EL (cell line): ENCODE results near the gene NPW.

Experiments used
- DNase-seq: peaks from one replicate; pipeline ENCODE4 v3.0.0-alpha.2; 2016

NPW gene

DNA sequence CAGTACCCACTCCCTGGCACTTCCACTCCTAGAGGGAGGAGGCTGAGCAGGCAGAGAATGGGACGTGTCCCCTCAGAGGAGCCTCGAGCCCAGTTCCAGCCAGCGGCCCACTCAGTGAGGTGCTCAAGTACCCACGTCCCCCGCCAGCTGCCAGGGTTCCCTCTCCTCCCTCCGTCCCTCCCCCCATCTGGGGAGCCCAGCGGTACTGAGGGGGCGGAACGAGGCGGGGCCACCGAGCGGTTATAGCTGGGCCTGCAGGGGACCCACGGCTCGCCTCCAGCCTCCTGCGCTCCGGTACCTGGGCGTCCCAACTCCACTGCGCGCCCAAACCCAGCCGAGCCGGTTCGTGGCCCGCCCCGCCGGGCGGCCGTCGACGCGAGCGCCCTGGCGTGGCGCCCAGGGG lies at the start of gene NPW:
Gene NPW, plus strand, starts transcription at position 268 of the 403 bp plus-strand sequence.
- no peak for DNase-seq

DNA sequence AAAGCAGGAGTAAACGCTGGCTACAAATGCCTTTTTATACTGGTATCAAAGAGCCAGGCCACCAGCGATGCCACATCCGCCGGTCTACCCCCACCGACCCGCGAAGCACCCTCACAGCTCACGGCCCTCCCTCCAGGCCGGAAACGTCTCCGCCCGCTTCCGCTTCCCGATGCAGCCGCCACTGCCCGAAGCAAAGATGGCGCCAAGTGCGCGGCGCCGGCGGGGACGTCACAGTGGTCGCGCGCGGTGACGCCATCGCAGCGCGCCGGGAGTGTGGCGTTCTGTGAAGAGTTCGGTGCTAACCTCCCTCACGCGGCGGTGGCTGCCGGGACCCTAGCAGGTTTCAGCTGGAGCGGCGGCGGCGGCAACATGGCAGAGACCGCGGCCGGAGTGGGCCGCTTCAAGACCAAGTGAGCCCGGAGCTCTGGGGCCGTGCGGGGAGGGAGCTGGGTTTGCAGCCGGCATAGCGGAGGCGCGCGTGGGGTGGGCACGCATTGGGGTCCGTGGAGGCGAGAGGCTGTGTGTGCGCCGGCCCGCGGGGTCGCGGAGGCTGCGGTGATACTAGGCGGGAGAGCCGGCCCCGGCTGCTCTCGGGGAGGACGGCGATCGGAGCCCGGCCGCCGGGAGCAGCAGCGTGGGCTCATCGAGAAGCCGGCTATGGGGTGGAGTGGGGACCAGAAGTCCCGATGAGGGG lies 47.6 kb upstream of the NPW start, which contains the start of gene TBL3:
Gene TBL3, plus strand, starts transcription at position 258 of the 694 bp plus-strand sequence. Its CDS starts 112 bp downstream, at position 370.
- DNase-seq, result peak; percentile 94

DNA sequence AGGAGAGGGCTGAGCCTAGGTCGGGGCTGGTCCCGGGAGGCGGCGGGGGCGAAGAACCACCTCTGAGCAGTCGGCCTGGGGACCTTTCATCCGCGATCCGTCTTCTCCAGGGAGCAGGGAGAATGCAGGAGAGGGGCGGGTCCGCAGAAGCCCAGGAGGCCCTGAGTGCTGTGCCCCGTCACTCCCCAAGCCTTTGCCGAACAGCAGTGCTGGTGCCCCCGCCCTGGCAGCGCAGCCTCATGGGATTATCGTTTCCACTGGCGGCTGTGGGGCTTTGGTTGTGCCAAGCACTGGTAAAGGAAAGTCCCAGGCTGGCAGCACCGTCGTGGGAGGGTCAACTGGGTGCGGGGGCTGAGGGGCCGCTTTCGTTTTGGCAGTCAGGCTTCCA lies 47.1 kb upstream of the NPW start:
- DNase-seq, result no peak

DNA sequence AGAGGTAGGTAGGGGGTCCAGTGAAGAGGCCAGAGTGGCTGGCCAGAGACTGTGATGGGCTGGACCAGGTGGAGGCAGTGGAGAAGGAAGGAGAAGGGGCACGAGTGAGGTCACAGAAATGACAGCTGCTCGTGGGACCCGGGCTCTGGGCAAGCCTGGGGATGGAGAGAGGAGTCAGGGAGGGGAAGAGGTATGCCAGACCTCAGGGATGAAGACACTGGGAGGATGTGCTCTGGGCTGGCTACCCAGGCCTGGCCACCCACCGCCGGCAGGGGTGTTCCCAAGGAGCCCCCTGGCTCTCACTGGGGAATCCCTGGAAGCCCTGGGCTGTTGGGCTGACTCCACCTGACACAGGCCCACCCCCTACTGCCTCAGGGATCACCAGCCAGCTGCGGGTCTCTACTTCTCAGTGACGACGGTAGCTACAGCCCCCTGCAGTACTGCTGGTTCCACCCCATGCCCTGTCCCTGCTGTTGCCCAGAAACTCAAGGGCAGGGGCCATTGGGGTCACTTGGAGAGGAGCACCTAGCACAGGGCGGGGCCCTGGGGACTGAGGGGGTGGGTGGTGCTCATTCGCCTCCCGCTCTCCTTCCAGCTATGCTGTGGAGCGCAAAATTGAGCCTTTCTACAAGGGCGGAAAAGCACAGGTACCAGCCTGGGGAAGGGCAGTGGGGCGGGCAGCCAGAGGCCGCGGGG lies 46.0 kb upstream of the NPW start:
- DNase-seq, result no peak

DNA sequence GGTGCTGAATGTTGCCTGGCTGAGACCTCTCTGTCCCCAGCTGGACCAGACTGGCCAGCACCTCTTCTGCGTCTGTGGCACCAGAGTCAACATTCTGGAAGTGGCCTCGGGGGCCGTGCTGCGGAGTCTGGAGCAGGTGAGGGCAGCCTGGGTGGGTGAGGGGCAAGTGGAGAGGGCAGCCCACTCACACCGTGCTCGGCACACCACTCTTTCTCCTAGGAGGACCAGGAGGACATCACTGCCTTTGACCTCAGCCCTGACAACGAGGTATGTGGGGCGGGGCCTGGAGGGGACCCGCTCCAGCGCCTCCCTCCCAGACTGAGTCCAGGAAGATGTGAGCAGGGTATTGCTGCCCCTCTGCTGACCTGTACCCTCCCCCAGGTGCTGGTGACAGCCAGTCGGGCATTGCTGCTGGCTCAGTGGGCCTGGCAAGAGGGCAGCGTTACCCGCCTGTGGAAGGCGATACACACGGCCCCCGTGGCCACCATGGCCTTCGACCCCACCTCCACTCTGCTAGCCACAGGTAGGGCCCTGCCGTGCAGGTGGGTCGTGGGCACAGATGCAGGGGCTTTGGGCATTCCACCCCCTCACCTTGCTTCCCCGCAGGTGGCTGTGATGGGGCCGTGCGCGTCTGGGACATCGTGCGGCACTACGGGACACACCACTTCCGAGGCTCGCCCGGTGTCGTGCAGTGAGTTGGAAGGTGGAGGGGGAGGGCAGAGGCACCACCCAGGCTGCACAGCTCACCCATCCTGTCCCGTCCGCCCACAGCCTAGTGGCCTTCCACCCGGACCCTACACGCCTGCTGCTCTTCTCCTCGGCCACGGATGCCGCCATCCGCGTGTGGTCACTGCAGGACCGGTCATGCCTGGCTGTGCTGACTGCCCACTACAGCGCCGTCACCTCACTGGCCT lies 45.2 kb upstream of the NPW start:
- no peak for DNase-seq

DNA sequence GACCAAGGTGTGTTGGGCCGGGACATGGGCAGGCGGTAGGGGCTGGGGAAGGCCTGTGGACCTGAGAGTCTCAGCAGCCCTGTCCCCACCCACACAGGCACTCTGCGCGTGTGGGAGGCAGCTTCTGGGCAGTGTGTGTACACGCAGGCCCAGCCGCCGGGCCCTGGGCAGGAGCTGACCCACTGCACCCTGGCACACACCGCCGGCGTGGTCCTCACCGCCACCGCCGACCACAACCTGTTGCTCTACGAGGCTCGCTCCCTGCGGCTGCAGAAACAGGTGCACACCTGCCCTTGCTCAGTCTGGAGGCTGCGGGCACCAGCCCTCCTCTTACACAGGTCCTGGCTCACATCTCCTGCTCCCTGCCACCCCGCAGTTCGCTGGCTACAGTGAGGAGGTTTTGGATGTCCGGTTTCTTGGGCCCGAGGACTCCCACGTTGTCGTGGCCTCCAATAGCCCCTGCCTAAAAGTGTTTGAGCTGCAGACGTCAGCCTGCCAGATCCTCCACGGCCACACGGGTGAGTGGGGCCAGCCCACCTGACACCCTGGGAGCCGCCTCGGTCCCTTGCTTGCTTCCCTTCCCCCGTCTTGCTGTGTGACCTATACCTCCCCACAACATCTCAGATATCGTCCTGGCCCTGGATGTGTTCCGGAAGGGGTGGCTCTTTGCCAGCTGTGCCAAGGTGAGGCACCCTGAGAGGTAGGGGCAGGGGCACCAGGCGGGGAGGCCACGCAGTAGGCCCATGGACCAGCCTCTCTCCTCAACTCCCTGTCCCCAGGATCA lies 44.0 kb upstream of the NPW start:
- no peak for DNase-seq

DNA sequence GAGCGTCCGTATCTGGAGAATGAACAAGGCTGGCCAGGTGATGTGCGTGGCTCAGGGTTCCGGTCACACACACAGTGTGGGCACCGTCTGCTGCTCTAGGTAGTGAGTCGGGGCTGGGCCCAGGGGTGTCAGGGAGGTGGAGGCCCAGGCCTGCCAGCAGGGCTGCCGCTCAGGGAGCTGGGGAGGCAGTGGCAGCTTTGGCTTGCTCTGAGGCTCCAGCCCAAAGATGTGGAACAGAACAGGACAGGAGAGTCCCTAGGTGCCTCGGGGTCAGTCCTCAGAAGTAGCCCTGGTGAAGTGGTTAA lies 43.4 kb upstream of the NPW start:
- DNase-seq, result no peak

DNA sequence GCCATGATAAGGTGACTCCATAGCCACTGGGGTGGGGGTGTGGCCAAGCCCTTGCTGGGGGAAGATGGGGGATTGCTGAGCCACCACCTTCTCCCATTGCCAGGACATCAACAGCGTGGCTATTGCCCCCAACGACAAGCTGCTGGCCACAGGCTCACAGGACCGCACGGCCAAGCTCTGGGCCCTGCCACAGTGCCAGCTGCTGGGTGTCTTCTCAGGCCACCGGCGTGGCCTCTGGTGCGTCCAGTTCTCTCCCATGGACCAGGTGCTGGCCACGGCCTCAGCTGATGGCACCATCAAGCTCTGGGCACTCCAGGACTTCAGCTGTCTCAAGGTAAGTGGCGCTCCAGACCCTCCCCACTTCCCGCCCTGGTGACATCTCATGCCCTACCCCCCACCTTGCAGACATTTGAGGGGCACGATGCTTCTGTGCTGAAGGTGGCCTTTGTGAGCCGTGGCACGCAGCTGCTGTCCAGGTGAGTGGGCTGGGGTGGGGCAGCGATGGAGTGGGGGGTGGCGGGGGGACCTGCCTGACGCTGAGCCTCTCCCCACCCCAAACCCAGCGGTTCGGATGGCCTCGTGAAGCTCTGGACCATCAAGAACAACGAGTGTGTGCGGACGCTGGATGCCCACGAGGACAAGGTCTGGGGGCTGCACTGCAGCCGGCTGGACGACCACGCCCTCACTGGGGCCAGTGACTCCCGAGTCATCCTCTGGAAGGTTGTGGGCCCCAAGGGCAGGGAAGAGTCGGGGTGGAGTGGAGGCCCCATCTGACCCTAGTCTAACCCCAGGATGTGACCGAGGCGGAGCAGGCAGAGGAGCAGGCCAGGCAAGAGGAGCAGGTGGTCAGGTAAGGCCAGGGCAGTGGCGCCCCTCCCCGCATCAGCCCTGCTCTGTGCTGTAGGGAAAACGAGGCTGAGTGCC lies 42.4 kb upstream of the NPW start:
- no peak for DNase-seq

DNA sequence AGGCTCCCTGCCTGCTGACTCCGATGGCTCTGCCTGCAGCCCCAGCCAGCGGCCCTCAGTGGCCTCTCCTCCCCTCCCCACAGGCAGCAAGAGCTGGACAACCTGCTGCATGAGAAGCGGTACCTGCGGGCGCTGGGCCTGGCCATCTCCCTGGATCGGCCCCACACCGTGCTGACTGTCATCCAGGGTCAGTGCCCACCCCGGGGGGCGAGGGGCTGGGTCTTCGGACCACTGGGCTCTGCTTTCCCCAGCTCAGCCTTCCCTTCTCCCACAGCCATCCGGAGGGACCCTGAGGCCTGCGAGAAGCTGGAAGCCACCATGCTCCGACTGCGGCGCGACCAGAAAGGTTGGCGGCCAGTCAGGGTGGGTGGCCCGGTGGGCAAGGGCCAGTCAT lies 41.7 kb upstream of the NPW start:
- no peak for DNase-seq

DNA sequence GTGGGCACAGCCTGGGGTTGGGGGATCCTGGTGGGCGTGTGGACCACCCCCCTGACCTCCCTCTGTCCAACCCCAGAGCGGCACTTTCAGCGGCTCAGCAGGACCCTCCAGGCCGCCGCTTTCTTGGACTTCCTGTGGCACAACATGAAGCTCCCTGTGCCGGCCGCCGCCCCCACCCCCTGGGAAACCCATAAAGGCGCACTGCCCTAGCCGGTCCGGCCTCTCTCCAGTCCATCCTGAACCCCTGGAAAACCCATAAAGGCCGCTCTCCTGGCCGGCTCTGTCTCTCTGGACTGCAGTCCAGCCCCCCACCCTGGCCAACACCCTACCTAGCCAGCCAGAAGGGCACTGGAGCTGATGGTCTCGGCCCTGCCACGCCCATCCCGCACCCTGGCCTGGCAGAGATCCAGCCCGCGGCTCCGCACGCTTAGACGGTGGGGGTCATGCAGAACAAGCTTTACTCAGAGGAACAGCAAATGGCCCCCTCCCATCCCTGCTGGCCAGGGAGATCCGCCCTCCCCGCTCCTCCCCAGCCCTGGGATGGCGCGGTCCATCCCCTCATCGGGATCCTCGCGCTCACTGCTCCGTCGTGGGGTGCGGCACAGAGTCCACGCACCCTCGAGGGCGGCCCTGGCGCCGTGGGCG lies 41.0 kb upstream of the NPW start:
- no peak for DNase-seq

DNA sequence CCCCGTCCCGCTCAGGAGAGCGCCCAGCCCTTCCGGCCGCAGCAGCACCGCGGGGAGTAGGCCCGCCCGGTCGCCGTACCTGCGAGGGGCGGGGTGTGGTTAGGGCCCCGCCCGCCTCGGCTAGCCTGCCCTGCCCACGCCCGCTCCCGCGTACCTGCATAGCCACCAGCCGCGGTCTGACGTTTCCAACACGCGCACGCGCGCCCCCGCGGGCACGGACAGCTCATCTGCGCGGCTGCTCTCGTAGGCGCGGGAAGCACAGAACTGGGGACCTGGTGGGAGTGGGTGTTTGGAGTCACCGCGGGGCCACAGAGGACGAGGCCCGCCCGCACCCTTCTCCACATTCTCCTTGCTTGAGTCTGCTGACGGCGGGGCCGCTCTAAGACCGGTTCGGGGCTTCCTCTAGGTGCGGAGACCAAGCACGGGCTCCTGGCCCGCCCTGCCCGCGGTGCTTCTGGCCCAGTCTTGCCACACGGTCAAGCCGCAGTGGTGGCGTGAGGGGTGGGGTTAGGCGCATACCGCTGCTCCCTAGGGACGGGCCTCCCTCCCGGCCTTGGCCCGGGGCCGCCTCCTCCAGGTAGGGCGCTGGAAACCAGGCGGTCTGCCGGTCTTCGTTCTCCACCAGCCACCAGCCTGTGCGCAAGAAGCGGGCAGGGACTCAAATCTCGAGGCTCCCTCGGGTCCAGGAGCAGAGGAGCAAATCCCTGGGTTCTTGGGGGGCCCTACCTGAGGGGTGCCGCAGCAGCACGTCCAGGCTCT lies 40.1 kb upstream of the NPW start:
- DNase-seq, result no peak

DNA sequence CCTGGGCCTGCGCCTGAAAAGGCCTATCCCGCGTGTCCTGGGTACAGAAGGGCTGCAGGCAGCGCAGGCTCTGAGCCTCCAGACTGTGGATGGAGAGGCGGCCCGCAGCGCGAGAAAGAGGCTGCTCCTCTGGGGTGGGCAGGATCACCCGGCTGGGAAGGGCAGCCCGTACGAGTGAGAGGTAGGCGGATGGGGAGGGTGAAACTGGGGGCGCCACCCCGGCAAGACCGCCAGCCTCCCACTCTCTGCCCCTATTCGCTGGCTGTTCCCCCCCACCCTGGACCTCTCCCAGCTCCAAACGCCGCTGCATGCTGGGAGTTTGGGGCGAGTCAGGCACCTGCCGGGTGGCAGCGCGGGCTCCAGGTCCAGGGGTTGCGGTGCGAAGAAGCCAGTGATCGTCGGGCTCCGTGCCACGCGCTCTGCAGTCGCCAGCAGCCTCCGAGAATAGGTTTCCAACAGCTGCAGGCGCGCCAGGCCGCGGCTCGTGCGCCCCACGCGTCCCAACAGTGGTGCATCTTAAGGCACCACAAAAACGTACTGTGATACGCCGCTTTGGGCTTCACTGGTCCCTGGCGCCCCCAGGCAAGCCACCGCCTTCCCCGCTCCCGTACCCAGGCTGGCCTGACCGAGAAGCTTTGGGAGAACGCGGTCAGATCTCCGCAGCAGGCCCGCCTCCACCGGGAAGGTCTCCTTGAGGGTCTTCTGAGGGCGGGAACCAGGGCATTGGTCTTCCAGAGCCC lies 39.4 kb upstream of the NPW start:
- no peak for DNase-seq

DNA sequence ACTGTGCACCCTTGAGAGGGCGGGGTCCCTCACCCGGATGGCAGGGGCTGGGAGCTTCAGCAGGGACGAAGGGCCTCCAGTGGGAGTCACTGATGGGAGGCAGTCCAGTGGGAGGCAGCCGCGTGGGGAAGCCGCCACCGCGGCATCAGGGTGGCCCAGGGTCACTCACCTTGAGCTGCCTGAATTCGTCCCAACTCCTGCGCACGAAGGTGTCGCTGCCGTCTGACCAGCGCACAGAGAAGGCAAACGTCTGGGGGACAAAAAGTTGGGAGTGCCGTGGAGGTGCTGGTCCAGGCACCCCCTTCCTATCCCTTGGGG lies 38.9 kb upstream of the NPW start:
- no peak for DNase-seq

DNA sequence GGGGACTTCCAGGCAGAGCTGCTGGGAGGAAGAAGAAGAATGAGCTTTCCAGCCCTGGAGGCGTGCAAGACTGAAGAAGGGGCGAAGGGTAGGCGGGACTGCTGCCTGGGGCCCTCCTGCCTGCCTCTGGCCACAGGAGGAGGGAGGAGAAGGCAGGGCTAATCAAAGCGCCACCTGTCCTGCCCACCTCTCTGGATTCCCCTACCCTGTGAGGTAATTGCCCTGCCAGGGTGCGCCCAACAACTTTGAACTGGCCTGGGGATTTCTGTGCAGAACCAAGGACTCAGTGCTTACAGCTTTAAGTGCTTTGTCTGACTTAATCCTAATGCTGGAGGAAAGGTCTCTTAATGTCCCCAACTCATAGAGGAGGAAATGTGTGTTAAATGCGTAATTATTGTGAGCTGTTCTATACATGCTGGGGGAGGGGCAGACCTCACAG lies 38.2 kb upstream of the NPW start, which contains the start of gene NOXO1:
Gene NOXO1, minus strand, starts transcription at position 72 of the 439 bp plus-strand sequence. CDS start 290 bp downstream, outside the sequence.
- DNase-seq, result no peak

DNA sequence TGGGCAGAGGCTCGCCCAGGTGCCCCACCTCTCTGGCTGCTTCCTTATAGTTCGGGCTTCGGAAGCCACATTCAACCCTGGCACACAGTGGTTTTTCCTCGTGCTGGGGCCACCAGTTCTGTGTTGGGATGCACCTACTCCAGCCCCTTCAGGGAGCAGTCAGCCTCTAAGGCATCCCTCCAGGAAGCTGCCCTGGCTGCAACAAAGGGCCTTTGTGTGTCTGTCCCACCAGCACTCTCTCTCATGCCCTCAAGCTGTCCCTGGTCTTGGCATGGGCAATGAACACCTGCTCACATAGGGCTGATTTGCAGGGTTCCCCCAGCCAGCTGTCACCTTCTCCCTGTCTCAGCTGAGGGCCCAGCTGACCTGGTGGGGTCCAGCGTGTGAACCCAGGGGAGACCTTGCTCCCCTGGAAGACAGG lies 37.6 kb upstream of the NPW start:
- DNase-seq, result no peak

DNA sequence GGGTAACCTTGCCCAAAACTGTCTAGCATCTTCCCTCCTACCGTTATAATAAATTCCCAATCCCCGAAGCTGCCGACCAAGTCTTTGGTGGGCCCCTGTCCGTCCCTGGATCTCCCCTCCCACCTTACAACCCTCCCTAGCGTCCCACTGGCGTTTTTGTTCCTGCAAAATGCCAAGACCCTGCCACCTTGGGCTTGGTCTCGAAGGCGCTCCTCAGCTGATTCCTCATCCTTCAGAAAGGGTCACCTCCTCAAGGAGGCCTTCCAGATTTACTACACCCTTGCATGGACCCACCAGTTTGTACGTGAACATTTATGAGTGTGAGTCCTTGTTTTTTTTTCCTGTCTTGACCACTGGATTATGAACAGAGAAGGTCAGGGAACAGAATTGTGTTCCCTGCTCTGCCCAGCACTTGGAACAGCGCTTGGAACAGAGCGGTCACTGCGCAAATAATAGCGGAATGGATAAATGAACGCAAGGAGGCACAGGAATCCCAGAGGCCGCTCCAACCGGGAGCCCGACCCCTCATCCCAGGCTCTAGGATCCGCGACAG lies 36.5 kb upstream of the NPW start:
- DNase-seq, result no peak

DNA sequence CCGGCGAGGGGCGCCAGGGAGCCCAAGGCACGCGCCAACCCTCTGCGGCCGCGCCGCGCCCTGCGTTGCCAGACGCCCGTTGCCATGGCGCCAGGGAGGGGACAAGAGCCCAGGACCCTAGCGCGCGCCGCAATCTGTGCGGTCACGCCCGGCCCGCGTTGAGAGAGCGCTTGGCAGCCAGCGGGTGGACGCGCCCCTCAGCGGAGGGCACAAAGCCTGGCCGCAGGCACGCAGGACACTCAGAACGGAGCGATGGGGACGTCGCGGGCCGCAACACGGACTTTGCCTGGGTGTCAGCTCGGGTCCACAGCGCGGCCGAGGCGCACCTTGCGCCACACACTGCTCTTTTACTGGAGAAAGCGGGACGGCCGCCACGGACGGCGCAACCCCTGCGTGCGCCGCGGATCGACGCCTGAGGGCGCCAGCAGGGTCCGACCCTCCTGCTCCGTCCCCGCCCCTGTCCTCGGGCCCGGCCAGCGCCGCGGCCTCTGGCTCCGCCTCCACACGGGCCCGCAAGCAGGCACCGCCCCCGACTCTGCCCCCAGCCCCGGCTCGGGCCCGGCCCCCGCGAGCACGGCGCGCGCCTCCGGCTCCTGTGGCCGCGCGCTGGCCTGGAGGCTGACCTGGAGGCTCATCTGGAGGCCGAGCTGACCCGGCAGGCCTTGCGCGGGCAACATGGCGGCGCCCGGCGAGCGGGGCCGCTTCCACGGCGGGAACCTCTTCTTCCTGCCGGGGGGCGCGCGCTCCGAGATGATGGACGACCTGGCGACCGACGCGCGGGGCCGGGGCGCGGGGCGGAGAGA lies 35.8 kb upstream of the NPW start, which contains the start of gene GFER:
Gene GFER, plus strand, starts transcription at position 650 of the 803 bp plus-strand sequence. Its CDS starts 26 bp downstream, at position 676.
- DNase-seq, result peak; percentile 92
